GM12878 (cell line): ENCODE results near the gene DAB2IP. TPM values are rescaled to one million over a fixed set of nuclear protein-coding genes. Genes with fewer than 3 reads are reported as not detected.

ENCODE experiments used
- ATAC-seq: fragments of 200-7000 bp; cut with Tn5 transposase; 3 replicates; pipeline ENCODE4 v1.9.1; 2020; ENCODE audit warnings: mild to moderate bottlenecking, moderate library complexity
- BruUV-seq: library from RNA; stranded (reverse); fragments of 400-500 nt; replicated peaks from 2 replicates; lab custom pipeline; 2021; lab: Mats Ljungman, UMichigan
- CTCF ChIA-PET: fragments of 300-600 bp; sonication (Branson Sonifier 250); formaldehyde crosslinking; extraction: SDS; loops from one replicate; lab custom pipeline; 2021; ENCODE audit warnings: inconsistent platforms; lab: Yijun Ruan, JAX
- POLR2A ChIA-PET: fragments of 350-600 bp; formaldehyde crosslinking; extraction: SDS; loops from one replicate; lab custom pipeline; 2021; ENCODE audit warnings: inconsistent platforms; lab: Charles Lee
- RAD21 ChIA-PET: fragments of 300-600 bp; sonication (Branson Sonifier 250); formaldehyde crosslinking; loops from one replicate; lab custom pipeline; 2023; ENCODE audit warnings: antibody characterized with exemption; ENCODE audit not compliant: unreplicated experiment; lab: Charles Lee
- SMC1A ChIA-PET: fragments of 300-600 bp; sonication (Branson Sonifier 250); formaldehyde crosslinking; loops from one replicate; lab custom pipeline; 2023; ENCODE audit not compliant: unreplicated experiment, uncharacterized antibody; lab: Charles Lee
- DNase-seq: peaks from one replicate; pipeline ENCODE4 v3.0.0-alpha.2; 2011; ENCODE audit warnings: low read depth, low spot score
- FAIRE-seq: peaks from 3 replicates; lab custom pipeline; 2011; peaks lifted over from hg19 to GRCh38; lab: Jason Lieb, UNC
- H2AFZ ChIP-seq: 2 replicates; pipeline ENCODE4 v1.6.0; 2011; ENCODE audit warnings: low read depth, low read length, control low read depth; ENCODE audit not compliant: control insufficient read depth
- H3K27ac ChIP-seq: 2 replicates; pipeline ENCODE4 v1.5.1; 2011; ENCODE audit warnings: control low read depth; ENCODE audit not compliant: control insufficient read depth, insufficient read depth
- H3K27me3 ChIP-seq, 2 experiments: replicated peaks in 1 of 2; 2 replicates each; pipeline versions ENCODE4 v1.6.0 to v1.6.1; 2011; ENCODE audit warnings: low read length in 1 of 2; ENCODE audit not compliant: control insufficient read depth in 2 of 2, insufficient read depth in 2 of 2
- H3K36me3 ChIP-seq, 2 experiments: 2 replicates each; pipeline ENCODE4 v1.5.1; 2011; ENCODE audit warnings: low read length in 1 of 2; ENCODE audit not compliant: control insufficient read depth in 2 of 2, insufficient read depth in 2 of 2
- H3K4me1 ChIP-seq: 2 replicates; pipeline ENCODE4 v1.6.1; 2011; ENCODE audit warnings: mild to moderate bottlenecking, low read length, moderate library complexity, mixed read lengths; ENCODE audit not compliant: control insufficient read depth, insufficient read depth
- H3K4me2 ChIP-seq: 2 replicates; pipeline ENCODE4 v1.6.0; 2011; ENCODE audit warnings: control low read depth; ENCODE audit not compliant: control insufficient read depth, insufficient read depth
- H3K4me3 ChIP-seq: fragments of 200-600 bp; sonication (generic); 2 replicates; pipeline ENCODE4 v1.5.1; 2016
- H3K79me2 ChIP-seq: 2 replicates; pipeline ENCODE4 v1.6.0; 2011; ENCODE audit warnings: low read length; ENCODE audit not compliant: control insufficient read depth, insufficient read depth
- H3K9ac ChIP-seq: 2 replicates; pipeline ENCODE4 v1.8.0; 2011; ENCODE audit warnings: low read length, control low read depth, mixed read lengths; ENCODE audit not compliant: control insufficient read depth, insufficient read depth
- H3K9me3 ChIP-seq: replicated peaks from 3 replicates; pipeline ENCODE4 v1.5.1; 2011; ENCODE audit warnings: mild to moderate bottlenecking, low read length; ENCODE audit not compliant: control insufficient read depth, insufficient read depth
- H4K20me1 ChIP-seq: 2 replicates; pipeline ENCODE4 v1.6.0; 2011; ENCODE audit not compliant: control insufficient read depth, insufficient read depth
- ASH2L ChIP-seq: fragments of 300-600, 200-600 bp; sonication (generic); IDR thresholded peaks from 2 replicates; pipeline ENCODE4 v1.6.1; 2017; ENCODE audit warnings: low read depth, mild to moderate bottlenecking, borderline replicate concordance
- CEBPZ ChIP-seq: fragments of 150-350 bp; IDR thresholded peaks from 2 replicates; pipeline ENCODE4 v1.6.1; 2016; ENCODE audit warnings: low read depth, low read length
- GABPA ChIP-seq: IDR thresholded peaks from 2 replicates; pipeline ENCODE4 v1.6.1; 2014; ENCODE audit warnings: antibody characterized with exemption, low read depth, mild to moderate bottlenecking, inconsistent platforms
- IRF3 ChIP-seq: fragments of 450-650 bp; IDR thresholded peaks from 2 replicates; pipeline ENCODE4 v1.6.1; 2014; ENCODE audit warnings: mild to moderate bottlenecking
- IRF4 ChIP-seq: IDR thresholded peaks from 2 replicates; pipeline ENCODE4 v1.6.1; 2011; ENCODE audit warnings: low read depth, low read length
- LARP7 ChIP-seq: fragments of 450-650 bp; IDR thresholded peaks from 2 replicates; pipeline ENCODE4 v1.6.1; 2017; ENCODE audit warnings: mild to moderate bottlenecking
- REST ChIP-seq: IDR thresholded peaks from 2 replicates; pipeline ENCODE4 v1.6.1; 2012; ENCODE audit warnings: mild to moderate bottlenecking, low read depth, low read length
- SUPT20H ChIP-seq: IDR thresholded peaks from 2 replicates; pipeline ENCODE4 v1.6.1; 2011; ENCODE audit warnings: low read depth, mild to moderate bottlenecking, low read length, moderate library complexity, borderline replicate concordance; ENCODE audit not compliant: control insufficient read depth
- TBL1XR1 ChIP-seq: IDR thresholded peaks from 2 replicates; pipeline ENCODE4 v1.6.1; 2012; ENCODE audit warnings: low read depth, low read length, improper control_type of control experiment
- TCF12 ChIP-seq: IDR thresholded peaks from 2 replicates; pipeline ENCODE4 v1.6.1; 2011; ENCODE audit warnings: low read depth, mild to moderate bottlenecking, low read length
- ZNF207 ChIP-seq: fragments of 450-650 bp; IDR thresholded peaks from 2 replicates; pipeline ENCODE4 v1.6.1; 2014; ENCODE audit warnings: antibody characterized with exemption, mild to moderate bottlenecking, borderline replicate concordance
- ZSCAN29 ChIP-seq: fragments of 450-650 bp; IDR thresholded peaks from 2 replicates; pipeline ENCODE4 v1.6.1; 2017; ENCODE audit warnings: mild to moderate bottlenecking, moderate library complexity
- WGBS: methylation state at CpG from one replicate; pipeline ENCODE4 v1.1.6; 2016; ENCODE audit warnings: low lambda C conversion rate; ENCODE audit not compliant: insufficient replicate concordance, insufficient coverage; ENCODE audit errors: missing lambda C conversion rate; 5-methylcytosine and 5-hydroxymethylcytosine counted together
- in situ Hi-C: fragments of 300-500 bp; cut with MboI; formaldehyde crosslinking; loops from 9 replicates; pipeline ENCODE4 v1.14.3; 2018; ENCODE audit warnings: mixed read lengths
- intact Hi-C: fragments of 100-400 bp; cut with micrococcal nuclease; formaldehyde crosslinking; loops from one replicate; pipeline ENCODE4 v1.14.2; 2022; ENCODE audit not compliant: unreplicated experiment
- polyA plus RNA-seq, 11 experiments: library from polyadenylated mRNA; depleted of rRNA in 4 of 11; unstranded in 6 of 11; stranded (reverse) in 5 of 11; fragments of >200 nt; fragmentation: Nextera tagmentation in 4 of 11; fragmentation: Illumina TruSeq in 1 of 11; extraction: Ambion mirVana in 4 of 11; extraction: Trizol in 1 of 11; gene quantifications; 1 replicate in 1 of 11; 2 replicates in 10 of 11; pipeline versions ENCODE4 v1.2.1 to v1.2.3, GENCODE V29; 2011 to 2016; ENCODE audit warnings: inconsistent platforms in 2 of 11, missing spikeins in 2 of 11, low read depth in 1 of 11
- total RNA-seq, 4 experiments: library from RNA; depleted of rRNA in 3 of 4; stranded (reverse); fragments of >200 nt in 3 of 4; fragmentation: Illumina TruSeq in 1 of 4; extraction: Trizol in 1 of 4; gene quantifications; 2 replicates each; pipeline versions ENCODE4 v1.2.1 to v1.2.3, GENCODE V29; 2013 to 2021

DAB2IP gene
- total and polyA plus RNA-seq, 10 of the 15 experiments (the other 5 are each of a cell fraction or from before 2014, with no cell fraction given), result 0.03 to 0.38 (median 0.14) TPM; not detected in 6

GRCh38 chr9:121667890-121668289, 16.5 kb downstream of the DAB2IP start:
- Histone ChIP-seq H3K36me3 (no peaks in the 10 kb centered on the region), H3K27ac (no peak overlapping the region), H3K9me3 (no peaks in the 10 kb centered on the region), H3K4me3 (no peak overlapping the region), H4K20me1 (no peaks in the 10 kb centered on the region), H3K4me1 (no peaks in the 10 kb centered on the region), H3K27me3 (0 out of 4 replicates have a peak, but pooled peaks cover 0 to 2% of the 10 kb centered on the region in 2 experiments), H3K9ac (no peak overlapping the region), H2AFZ (no peak overlapping the region), H3K79me2 (no peaks in the 10 kb centered on the region), H3K4me2 (no peak overlapping the region)
- ChIA-PET POLR2A (no interaction called here), RAD21 (no interaction called here), CTCF (no interaction called here), SMC1A (no interaction called here)
- BruUV-seq, result no TSS peak
- ATAC-seq, result no peak
- in situ Hi-C loops (no loop called here), intact Hi-C loops (no loop called here)
- whole genome bisulfite sequencing, result 63% methylated on average over 9 of the region's 9 CpGs
- no peak for FAIRE-seq
- no peak for DNase-seq
- TF ChIP-seq ZSCAN29 (no peak), GABPA (no peak), ASH2L (no peak), TBL1XR1 (no peak), TCF12 (no peak), CEBPZ (no peak), LARP7 (no peak), REST (no peak), IRF4 (no peak), SUPT20H (no peak), IRF3 (no peak), ZNF207 (no peak)
